ENCODE measurements around the gene AOC3.

DNA sequence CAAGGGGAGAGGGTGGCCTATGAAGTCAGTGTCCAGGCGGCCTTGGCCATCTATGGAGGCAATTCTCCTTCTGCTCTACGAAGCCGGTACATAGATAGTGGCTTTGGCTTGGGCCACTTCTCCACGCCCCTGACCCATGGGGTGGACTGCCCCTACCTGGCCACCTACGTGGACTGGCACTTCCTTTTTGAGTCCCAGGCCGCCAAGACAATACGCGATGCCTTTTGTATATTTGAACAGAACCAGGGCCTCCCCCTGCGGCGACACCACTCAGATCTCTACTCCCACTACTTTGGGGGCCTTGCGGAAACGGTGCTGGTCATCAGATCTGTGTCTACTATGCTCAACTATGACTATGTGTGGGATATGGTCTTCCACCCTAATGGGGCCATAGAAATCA, 17.3 kb downstream of the AOC3 start:
- no peak for TF ChIP-seq POLR2A (IDR thresholded peaks at IDR 0.05)
- TF ChIP-seq CTCF (IDR thresholded peaks at IDR 0.05): no peak

Measured in right lobe of liver (tissue), 4 donors.